Measurements from ENCODE around the gene KIAA0930. TPM values are rescaled to one million over a fixed set of nuclear protein-coding genes. Genes with fewer than 3 reads are reported as not detected.

The KIAA0930 gene
- total RNA-seq, 6 experiments from 2014 or later = 24.5 to 57.9 (median 40.8) TPM

GRCh38 chr22:45149671-45150070 lies 91.0 kb downstream of the KIAA0930 start:
- H3K4me1 ChIP-seq = no peaks in the 10 kb centered on the region
- no peak for ATAC-seq
- H3K27me3 ChIP-seq = no peaks in the 10 kb centered on the region
- no peak for TF ChIP-seq POLR2A (IDR thresholded peaks at IDR 0.05)
- no peak for TF ChIP-seq CTCF (IDR thresholded peaks at IDR 0.05)
- DNase-seq = no peak
- intact Hi-C loops (cut with DNase I) = loop anchor here in 1 of 2 donors (10.0 kb wide), 1 partner anchor 45 kb away; no protein-coding TSS in a partner anchor
- H3K27ac ChIP-seq = no peak overlapping the region
- H3K4me3 ChIP-seq = no peak overlapping the region
- 92% methylated on average over 2 of the region's 2 CpGs for WGBS (ENCODE audit: insufficient coverage, low coverage, low lambda C conversion rate, missing lambda C conversion rate)
- H3K36me3 ChIP-seq = peaks cover 0 to 3% (median 0%) of the 10 kb centered on the region in 4 donors
- H3K9me3 ChIP-seq = no peaks in the 10 kb centered on the region

GRCh38 chr22:45144916-45145315 lies 95.8 kb downstream of the KIAA0930 start:
- intact Hi-C loops (cut with DNase I) = no loop called here
- H3K27ac ChIP-seq = no peak overlapping the region
- no peaks in the 10 kb centered on the region for H3K4me1 ChIP-seq
- no peak overlapping the region for H3K4me3 ChIP-seq
- DNase-seq = no peak
- ATAC-seq = no peak
- TF ChIP-seq POLR2A (IDR thresholded peaks at IDR 0.05) (no peak), CTCF (IDR thresholded peaks at IDR 0.05) (no peak)
- H3K27me3 ChIP-seq = no peaks in the 10 kb centered on the region
- no peaks in the 10 kb centered on the region for H3K36me3 ChIP-seq
- WGBS (ENCODE audit: insufficient coverage, low coverage, low lambda C conversion rate, missing lambda C conversion rate) = 82% methylated on average over 1 of the region's 1 CpG
- H3K9me3 ChIP-seq = no peaks in the 10 kb centered on the region

GRCh38 chr22:45142376-45142775 lies 98.3 kb downstream of the KIAA0930 start:
- H3K27ac ChIP-seq = no peak overlapping the region

More at GRCh38 chr22:45142376-45142775, 98.3 kb downstream of the KIAA0930 start:
- intact Hi-C loops (cut with DNase I) = no loop called here
- Histone ChIP-seq H3K36me3 (no peaks in the 10 kb centered on the region), H3K4me1 (no peaks in the 10 kb centered on the region), H3K4me3 (no peak overlapping the region), H3K27me3 (no peaks in the 10 kb centered on the region), H3K9me3 (no peaks in the 10 kb centered on the region)
- 92% methylated on average over 2 of the region's 15 CpGs for WGBS (ENCODE audit: insufficient coverage, low coverage, low lambda C conversion rate, missing lambda C conversion rate)
- ATAC-seq (no peak), DNase-seq (no peak)
- no peak for TF ChIP-seq POLR2A (IDR thresholded peaks at IDR 0.05)
- no peak for TF ChIP-seq CTCF (IDR thresholded peaks at IDR 0.05)

MicroRNAs within 50 kb of the gene (microRNA counts, 767-probe panel; counts per million panel counts)
- microRNA hsa-miR-1249 = 237 counts per million

Small RNA genes lying within 50 kb of the gene (microRNA-seq; reads per million reads assigned to microRNA genes)
- 9.0 to 13.6 reads per million in 2 donors for gene MIR1249

Small RNA genes lying within 50 kb of the gene (small RNA-seq; reads per million reads assigned to genes)
- 0.19 to 0.52 reads per million in 2 experiments for gene MIR1249

Other genes with a start within 250 kb of the KIAA0930 start
- gene PHF21B, start 230.9 kb downstream of the KIAA0930 start, total RNA-seq = not detected
- 10 to 100 TPM; 26.4 to 57.2 (median 31.4) TPM for gene NUP50, start 77.0 kb downstream of the KIAA0930 start, total RNA-seq
- not detected for gene UPK3A, start 44.1 kb upstream of the KIAA0930 start, total RNA-seq
- gene FAM118A, start 69.0 kb upstream of the KIAA0930 start, total RNA-seq = 10 to 100 TPM in 4 of 6 experiments, 1 to 10 TPM in 2; 5.6 to 43.0 (median 17.3) TPM
- not detected for gene SMC1B, start 172.7 kb upstream of the KIAA0930 start, total RNA-seq
- gene RIBC2, start 172.8 kb upstream of the KIAA0930 start, total RNA-seq = under 1 TPM in 2 of 6 experiments, not detected in 4; 0.18 to 0.87 TPM

Measured in right lobe of liver (tissue), 6 donors.